ENCODE data around the gene ARHGEF16. TPM values are rescaled to one million over a fixed set of nuclear protein-coding genes. Genes with fewer than 3 reads are reported as not detected.

Gene ARHGEF16
- total and polyA plus RNA-seq, 2 donors from 2014 or later: 15.5 to 39.3 TPM

GRCh38 chr1:3409366-3410141, 44.9 kb upstream of the ARHGEF16 start:
- DNase-seq: no peak
- intact Hi-C loops (cut with DNase I): no loop called here
- H3K27me3 ChIP-seq (ENCODE audit: control insufficient read depth, insufficient read depth, low read length): peaks cover 8% of the 10 kb centered on the region
- H3K36me3 ChIP-seq (ENCODE audit: control insufficient read depth in 2 of 3, insufficient read depth in 3 of 3, low read length in 3 of 3): no peaks in the 10 kb centered on the region
- no peaks in the 10 kb centered on the region for H3K9me3 ChIP-seq (ENCODE audit: control insufficient read depth in 2 of 3, insufficient read depth in 1 of 3, low read length in 3 of 3)
- no peak for FAIRE-seq
- H3K4me1 ChIP-seq (ENCODE audit: control insufficient read depth in 2 of 3, insufficient read depth in 2 of 3, low read depth in 1 of 3, low read length in 3 of 3): peaks cover 0 to 5% (median 0%) of the 10 kb centered on the region in 3 donors
- H3K9ac ChIP-seq (ENCODE audit: low read length in 3 of 3): no peak overlapping the region
- TF ChIP-seq CTCF (IDR thresholded peaks at IDR 0.05; ENCODE audit: borderline replicate concordance, extremely low read depth, insufficient read depth): no peak
- H3K4me3 ChIP-seq (ENCODE audit: low read length in 3 of 3): no peak overlapping the region
- no peak overlapping the region for H3K27ac ChIP-seq (ENCODE audit: low read depth in 2 of 2, low read length in 2 of 2)

- peak; percentile 66 for TF ChIP-seq CTCF (IDR thresholded peaks at IDR 0.05; ENCODE audit: borderline replicate concordance, extremely low read depth, insufficient read depth)
- Histone ChIP-seq H3K4me3 (ENCODE audit: low read length in 3 of 3) (no peak overlapping the region), H3K4me1 (ENCODE audit: control insufficient read depth in 2 of 3, insufficient read depth in 2 of 3, low read depth in 1 of 3, low read length in 3 of 3) (peaks cover 0 to 5% (median 0%) of the 10 kb centered on the region in 3 donors), H3K36me3 (ENCODE audit: control insufficient read depth in 2 of 3, insufficient read depth in 3 of 3, low read length in 3 of 3) (no peaks in the 10 kb centered on the region), H3K9ac (ENCODE audit: low read length in 3 of 3) (no peak overlapping the region), H3K9me3 (ENCODE audit: control insufficient read depth in 2 of 3, insufficient read depth in 1 of 3, low read length in 3 of 3) (no peaks in the 10 kb centered on the region), H3K27ac (ENCODE audit: low read depth in 2 of 2, low read length in 2 of 2) (no peak overlapping the region), H3K27me3 (ENCODE audit: control insufficient read depth, insufficient read depth, low read length) (peaks cover 8% of the 10 kb centered on the region)
- intact Hi-C loops (cut with DNase I): no loop called here
- peak; percentile 78 to 89 (median 82) for DNase-seq
- FAIRE-seq: no peak
Measured at GRCh38 chr1:3410142-3410925, 44.1 kb upstream of the ARHGEF16 start.

- no peak for DNase-seq
- no peak for TF ChIP-seq CTCF (IDR thresholded peaks at IDR 0.05; ENCODE audit: borderline replicate concordance, extremely low read depth, insufficient read depth)
- FAIRE-seq: no peak
Measured at GRCh38 chr1:3411806-3412205, 42.7 kb upstream of the ARHGEF16 start.

More at GRCh38 chr1:3411806-3412205, 42.7 kb upstream of the ARHGEF16 start:
- H3K36me3 ChIP-seq (ENCODE audit: control insufficient read depth in 2 of 3, insufficient read depth in 3 of 3, low read length in 3 of 3): no peaks in the 10 kb centered on the region
- no peak overlapping the region for H3K9ac ChIP-seq (ENCODE audit: low read length in 3 of 3)
- peaks cover 0 to 2% (median 0%) of the 10 kb centered on the region in 3 donors for H3K9me3 ChIP-seq (ENCODE audit: control insufficient read depth in 2 of 3, insufficient read depth in 1 of 3, low read length in 3 of 3)
- H3K4me1 ChIP-seq (ENCODE audit: control insufficient read depth in 2 of 3, insufficient read depth in 2 of 3, low read depth in 1 of 3, low read length in 3 of 3): peaks cover 0 to 5% (median 0%) of the 10 kb centered on the region in 3 donors
- no peak overlapping the region for H3K4me3 ChIP-seq (ENCODE audit: low read length in 3 of 3)
- H3K27ac ChIP-seq (ENCODE audit: low read depth in 2 of 2, low read length in 2 of 2): no peak overlapping the region
- H3K27me3 ChIP-seq (ENCODE audit: control insufficient read depth, insufficient read depth, low read length): peaks cover 8% of the 10 kb centered on the region
- intact Hi-C loops (cut with DNase I): no loop called here
